Loucy (cell line): ENCODE data around the gene CXorf65.

Experiments used
- H2AFZ ChIP-seq: fragments of 200-600 bp; sonication (generic); 2 replicates; pipeline ENCODE4 v1.6.0; 2016; ENCODE audit warnings: antibody characterized with exemption, mild to moderate bottlenecking, low read length, moderate library complexity
- H3F3A ChIP-seq: fragments of 200-600 bp; 2 replicates; pipeline ENCODE4 v1.6.0; 2016; ENCODE audit warnings: antibody characterized with exemption, low read depth, mild to moderate bottlenecking
- H3K27me3 ChIP-seq: fragments of 200-600 bp; sonication (generic); 2 replicates; pipeline ENCODE4 v1.6.1; 2014; ENCODE audit warnings: low read length, mild to moderate bottlenecking; ENCODE audit not compliant: insufficient read depth, poor library complexity, severe bottlenecking
- H3K36me3 ChIP-seq: fragments of 200-600 bp; sonication (generic); 2 replicates; pipeline ENCODE4 v1.6.1; 2016; ENCODE audit warnings: low read length; ENCODE audit not compliant: insufficient read depth
- H3K4me1 ChIP-seq: fragments of 200-600 bp; sonication (generic); 2 replicates; pipeline ENCODE4 v1.5.1; 2014; ENCODE audit warnings: low read length, mild to moderate bottlenecking; ENCODE audit not compliant: insufficient read depth, poor library complexity, severe bottlenecking
- H3K4me2 ChIP-seq: fragments of 200-600 bp; sonication (generic); 2 replicates; pipeline ENCODE4 v1.6.0; 2014; ENCODE audit warnings: antibody characterized with exemption, low read length, low read depth, mild to moderate bottlenecking; ENCODE audit not compliant: poor library complexity, severe bottlenecking
- H3K4me3 ChIP-seq: fragments of 200-600 bp; sonication (generic); 2 replicates; pipeline ENCODE4 v1.5.1; 2014; ENCODE audit warnings: low read length, mild to moderate bottlenecking, mixed read lengths; ENCODE audit not compliant: poor library complexity, severe bottlenecking
- H3K79me2 ChIP-seq: fragments of 200-600 bp; sonication (generic); 2 replicates; pipeline ENCODE4 v1.6.1; 2014; ENCODE audit warnings: low read length; ENCODE audit not compliant: insufficient read depth
- H3K9ac ChIP-seq: fragments of 200-600 bp; sonication (generic); 2 replicates; pipeline ENCODE4 v1.6.0; 2014; ENCODE audit warnings: mild to moderate bottlenecking, low read depth, low read length, moderate library complexity; ENCODE audit not compliant: poor library complexity, severe bottlenecking
- H3K9me2 ChIP-seq: fragments of 200-600 bp; sonication (generic); replicated peaks from 2 replicates; pipeline ENCODE4 v1.6.1; 2016; ENCODE audit warnings: low read depth, low read length, mixed read lengths
- H3K9me3 ChIP-seq: fragments of 200-600 bp; sonication (generic); 2 replicates; pipeline ENCODE4 v1.6.1; 2014; ENCODE audit warnings: mild to moderate bottlenecking, antibody characterized with exemption, low read length, low read depth; ENCODE audit not compliant: insufficient read depth
- H4K20me1 ChIP-seq: fragments of 200-600 bp; sonication (generic); 2 replicates; pipeline ENCODE4 v1.6.0; 2014; ENCODE audit warnings: antibody characterized with exemption, low read length, mild to moderate bottlenecking; ENCODE audit not compliant: insufficient read depth, poor library complexity, severe bottlenecking
- EZH2phosphoT487 ChIP-seq: fragments of 200-600 bp; IDR thresholded peaks from 2 replicates; pipeline ENCODE4 v1.6.1; 2018; ENCODE audit warnings: antibody characterized with exemption, mild to moderate bottlenecking, moderate library complexity, borderline replicate concordance
- TF ChIP-seq, protein P1 (sequence below): fragments of 200-600 bp; sonication (generic); conservative IDR thresholded peaks from 2 replicates; pipeline ENCODE4 v1.5.1; 2014; ENCODE audit warnings: mild to moderate bottlenecking, antibody characterized with exemption, low read length

CXorf65 gene

DNA sequence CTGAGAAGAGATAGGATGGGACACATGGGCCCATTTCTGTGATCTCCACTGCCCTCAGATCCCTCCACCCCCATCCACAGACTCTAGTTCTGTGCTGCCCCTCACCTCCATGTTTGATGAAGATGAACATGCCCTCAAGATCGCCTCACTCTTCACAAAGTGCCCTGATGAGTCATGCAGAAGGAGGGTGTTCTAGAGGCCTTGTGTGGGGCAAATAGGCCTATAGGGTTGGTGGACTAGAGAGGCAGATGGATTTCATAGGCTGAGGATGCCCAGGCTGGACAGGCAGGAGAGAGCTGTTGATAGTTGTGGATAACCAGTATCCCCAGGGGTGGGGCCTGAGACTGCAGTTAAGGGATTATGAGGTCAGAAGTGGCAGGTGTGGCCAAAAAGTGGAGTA is at the start of gene CXorf65:
Gene CXorf65, minus strand, starts transcription at position 314 of the 400 bp plus-strand sequence. Its CDS starts 184 bp downstream, at position 130.
- Histone ChIP-seq H3K9me3 (no peaks in the 10 kb centered on the region), H2AFZ (no peak within 1 kb of the TSS)

DNA sequence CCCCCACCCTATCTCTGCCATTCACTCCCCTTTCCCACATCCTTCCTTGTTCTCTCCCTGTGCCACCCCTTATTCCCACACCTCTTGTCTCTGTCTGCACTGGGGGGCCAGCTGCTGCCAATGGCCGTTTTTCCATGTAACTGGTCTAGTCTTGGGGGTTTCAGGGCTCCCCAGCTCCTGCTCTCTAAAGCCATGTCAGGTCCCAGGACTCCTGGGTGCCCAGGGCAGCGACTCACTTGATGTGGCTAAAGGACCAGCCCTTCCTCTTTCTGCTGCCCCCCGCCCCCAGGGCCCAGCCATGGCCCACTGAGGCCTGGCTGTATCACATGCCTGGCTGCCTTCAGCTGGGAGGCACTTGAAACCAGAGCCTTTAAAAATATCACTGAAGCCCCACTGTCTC is 48.1 kb upstream of the CXorf65 start:
- TF ChIP-seq, protein P1, sequence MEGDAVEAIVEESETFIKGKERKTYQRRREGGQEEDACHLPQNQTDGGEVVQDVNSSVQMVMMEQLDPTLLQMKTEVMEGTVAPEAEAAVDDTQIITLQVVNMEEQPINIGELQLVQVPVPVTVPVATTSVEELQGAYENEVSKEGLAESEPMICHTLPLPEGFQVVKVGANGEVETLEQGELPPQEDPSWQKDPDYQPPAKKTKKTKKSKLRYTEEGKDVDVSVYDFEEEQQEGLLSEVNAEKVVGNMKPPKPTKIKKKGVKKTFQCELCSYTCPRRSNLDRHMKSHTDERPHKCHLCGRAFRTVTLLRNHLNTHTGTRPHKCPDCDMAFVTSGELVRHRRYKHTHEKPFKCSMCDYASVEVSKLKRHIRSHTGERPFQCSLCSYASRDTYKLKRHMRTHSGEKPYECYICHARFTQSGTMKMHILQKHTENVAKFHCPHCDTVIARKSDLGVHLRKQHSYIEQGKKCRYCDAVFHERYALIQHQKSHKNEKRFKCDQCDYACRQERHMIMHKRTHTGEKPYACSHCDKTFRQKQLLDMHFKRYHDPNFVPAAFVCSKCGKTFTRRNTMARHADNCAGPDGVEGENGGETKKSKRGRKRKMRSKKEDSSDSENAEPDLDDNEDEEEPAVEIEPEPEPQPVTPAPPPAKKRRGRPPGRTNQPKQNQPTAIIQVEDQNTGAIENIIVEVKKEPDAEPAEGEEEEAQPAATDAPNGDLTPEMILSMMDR: no peak
- no peak for TF ChIP-seq EZH2phosphoT487
- H2AFZ ChIP-seq: no peak overlapping the region
- H3K4me1 ChIP-seq: no peaks in the 10 kb centered on the region
- no peaks in the 10 kb centered on the region for H3K79me2 ChIP-seq
- H3K4me3 ChIP-seq: no peak overlapping the region
- H3K4me2 ChIP-seq: no peak overlapping the region
- H3K36me3 ChIP-seq: no peaks in the 10 kb centered on the region
- no peaks in the 10 kb centered on the region for H3K27me3 ChIP-seq
- H3K9me2 ChIP-seq: no peaks in the 10 kb centered on the region
- H3F3A ChIP-seq: no peaks in the 10 kb centered on the region
- H4K20me1 ChIP-seq: no peaks in the 10 kb centered on the region
- no peaks in the 10 kb centered on the region for H3K9me3 ChIP-seq
- H3K9ac ChIP-seq: no peak overlapping the region

More for the DNA sequence above, at the start of gene CXorf65:
- Histone ChIP-seq H3K9me2 (no peaks in the 10 kb centered on the region), H3K4me1 (peaks cover 53% of the 10 kb centered on the region), H3K27me3 (no peaks in the 10 kb centered on the region), H3F3A (peaks cover 11% of the 10 kb centered on the region), H3K79me2 (peaks cover 74% of the 10 kb centered on the region), H3K4me2 (peak within 1 kb of the TSS; percentile 100), H3K4me3 (peak within 1 kb of the TSS; percentile 96), H3K9ac (peak within 1 kb of the TSS; percentile 100), H3K36me3 (no peaks in the 10 kb centered on the region), H4K20me1 (no peaks in the 10 kb centered on the region)
- TF ChIP-seq EZH2phosphoT487: no peak
- TF ChIP-seq, protein P1: no peak

DNA sequence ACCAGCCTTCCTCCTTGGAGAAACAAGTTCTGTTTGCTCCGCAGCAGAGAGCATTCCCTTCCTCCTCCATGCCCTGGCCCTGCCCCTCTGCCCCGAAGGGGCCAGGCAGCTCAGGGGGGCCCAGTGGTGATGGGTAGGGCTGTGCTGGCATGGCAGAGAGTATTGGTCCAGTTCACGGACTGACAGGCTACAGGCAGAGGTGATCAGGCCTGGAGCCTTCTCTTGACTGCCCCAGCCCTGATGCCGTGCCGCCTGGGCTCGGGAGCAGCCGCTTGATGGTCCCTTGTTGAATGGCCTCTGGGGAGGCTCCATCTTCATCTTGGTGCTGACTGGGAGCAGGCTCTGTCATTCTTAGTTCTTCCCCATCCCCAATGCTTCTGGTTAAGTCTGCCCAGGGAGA is 47.7 kb upstream of the CXorf65 start:
- no peak overlapping the region for H3K4me3 ChIP-seq
- no peak overlapping the region for H3K9ac ChIP-seq
- H3F3A ChIP-seq: no peaks in the 10 kb centered on the region
- no peaks in the 10 kb centered on the region for H4K20me1 ChIP-seq
- H2AFZ ChIP-seq: no peak overlapping the region
- H3K9me2 ChIP-seq: no peaks in the 10 kb centered on the region
- no peak for TF ChIP-seq EZH2phosphoT487
- TF ChIP-seq, protein P1: no peak
- no peaks in the 10 kb centered on the region for H3K4me1 ChIP-seq
- H3K4me2 ChIP-seq: no peak overlapping the region
- H3K79me2 ChIP-seq: no peaks in the 10 kb centered on the region
- H3K27me3 ChIP-seq: no peaks in the 10 kb centered on the region
- no peaks in the 10 kb centered on the region for H3K36me3 ChIP-seq
- H3K9me3 ChIP-seq: no peaks in the 10 kb centered on the region
